ENCODE measurements around the gene MRPL14. TPM values are rescaled to one million over a fixed set of nuclear protein-coding genes. Genes with fewer than 3 reads are reported as not detected.

MRPL14 gene
- total and polyA plus RNA-seq, 10 of the 15 experiments (the other 5 are each of a cell fraction or from before 2014, with no cell fraction given): 80.5 to 294 (median 122) TPM

- TF ChIP-seq ZNF687 (IDR thresholded peaks at IDR 0.05) (no peak), ZNF274 (IDR thresholded peaks at IDR 0.05; ENCODE audit: insufficient read depth, insufficient read length) (no peak), YBX1 (IDR thresholded peaks at IDR 0.05) (no peak), PBX3 (IDR thresholded peaks at IDR 0.05; ENCODE audit: insufficient replicate concordance, low read depth, low read length) (no peak), NKRF (conservative IDR thresholded peaks at IDR 0.05) (no peak), STAT1 (conservative IDR thresholded peaks at IDR 0.05) (no peak), CBX5 (IDR thresholded peaks at IDR 0.05; ENCODE audit: low read depth) (no peak), NRF1 (conservative IDR thresholded peaks at IDR 0.05; ENCODE audit: low read depth, low read length) (no peak)
These were observed 24.8 kb upstream of the MRPL14 start (continued) for GRCh38 chr6:44152109-44152461.

All from GM12878 (cell line).